Endothelial cell of hepatic sinusoid (primary cell): ENCODE results near the gene CRAMP1.

Experiments used
- in situ Hi-C: cut with HindIII; loops from 2 replicates; pipeline ENCODE4 v1.10.0; 2017; ENCODE audit warnings: low sequenced_read_pairs

CRAMP1 gene

GRCh38 chr16:1655909-1656807, 44.0 kb downstream of the CRAMP1 start:
- in situ Hi-C loops, result no loop called here

DNA sequence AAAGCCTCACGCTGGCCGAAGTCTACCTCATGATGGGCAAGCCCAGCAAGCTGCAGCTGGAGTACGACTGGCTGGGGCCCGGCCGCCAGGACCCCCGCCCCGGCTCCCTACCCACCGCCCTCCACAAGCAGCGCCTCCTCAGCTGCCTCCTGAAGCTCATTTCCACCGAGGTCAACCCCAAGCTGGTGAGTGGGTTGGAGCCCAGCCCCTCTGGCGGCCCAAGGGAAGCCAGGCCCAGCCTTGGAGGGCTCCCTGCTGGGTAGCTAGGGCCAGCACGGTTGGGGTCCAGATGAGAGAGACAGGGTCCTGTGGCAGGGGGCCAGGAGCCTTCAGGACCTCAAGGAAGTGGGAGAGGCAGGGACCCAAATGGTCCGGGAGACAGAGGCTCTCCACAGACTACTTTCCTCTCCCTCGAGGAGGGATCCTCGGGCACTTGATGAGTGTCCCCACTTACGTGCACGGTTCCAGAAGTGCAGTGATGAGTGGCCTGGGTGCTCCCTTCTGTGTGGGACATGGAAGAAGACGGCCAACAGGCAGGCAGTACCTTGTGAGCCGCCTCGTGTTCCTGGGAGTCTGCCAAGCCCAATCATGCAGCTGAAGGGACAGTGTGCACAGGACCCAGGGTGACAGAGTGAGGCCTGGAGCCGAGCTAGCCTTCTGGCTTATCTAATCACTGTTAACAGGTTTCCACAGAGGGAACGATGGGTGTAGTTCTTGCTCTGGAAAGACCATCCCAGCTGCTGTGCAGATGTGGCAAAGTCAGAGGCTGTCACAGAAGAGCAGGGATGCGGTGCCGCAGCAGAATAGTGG, 44.9 kb downstream of the CRAMP1 start:
- in situ Hi-C loops, result no loop called here

DNA sequence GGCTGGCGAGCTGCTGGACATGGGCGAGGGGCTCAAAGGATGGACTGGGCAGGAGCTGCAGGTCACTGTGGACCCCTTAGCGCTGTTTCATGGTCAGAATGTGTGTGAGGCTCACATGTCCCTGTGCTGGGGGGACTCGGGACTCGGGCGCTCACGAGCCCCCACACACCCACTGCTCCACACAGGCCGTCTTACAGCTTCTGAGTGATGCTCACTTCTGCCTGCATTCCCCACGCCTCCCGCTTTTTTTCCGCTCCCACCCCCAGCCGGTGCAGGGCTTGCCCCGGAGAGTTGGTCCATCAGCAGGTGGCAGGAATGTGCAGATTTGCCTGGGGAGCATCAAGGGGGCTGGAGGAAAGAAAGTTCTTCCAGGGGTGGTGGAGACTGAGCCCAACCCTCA, 45.7 kb downstream of the CRAMP1 start:
- in situ Hi-C loops, result no loop called here

DNA sequence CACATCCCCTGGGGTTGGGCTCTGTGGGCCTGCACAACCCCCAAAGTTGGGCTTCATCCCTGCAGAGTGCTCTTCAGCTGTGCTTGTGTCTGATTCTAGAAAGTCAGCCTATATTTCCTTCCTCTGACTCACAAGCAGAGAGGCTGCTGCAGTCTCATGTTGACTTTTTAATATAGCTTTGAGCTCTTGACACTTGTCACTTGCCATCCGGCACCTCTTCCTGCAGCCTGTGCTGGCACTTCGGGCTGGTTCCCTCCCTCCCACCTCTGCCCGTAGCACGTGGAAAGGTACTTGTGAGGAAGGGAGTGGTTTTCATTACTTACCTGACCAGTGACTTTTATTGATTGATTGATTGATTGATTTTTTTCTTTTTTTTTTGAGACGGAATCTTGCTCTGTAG, 46.9 kb downstream of the CRAMP1 start:
- in situ Hi-C loops, result no loop called here

- in situ Hi-C loops, result no loop called here
These were observed 49.7 kb downstream of the CRAMP1 start for GRCh38 chr16:1661826-1662225.

- in situ Hi-C loops, result no loop called here
These were observed 50.4 kb downstream of the CRAMP1 start for GRCh38 chr16:1662543-1662942.

DNA sequence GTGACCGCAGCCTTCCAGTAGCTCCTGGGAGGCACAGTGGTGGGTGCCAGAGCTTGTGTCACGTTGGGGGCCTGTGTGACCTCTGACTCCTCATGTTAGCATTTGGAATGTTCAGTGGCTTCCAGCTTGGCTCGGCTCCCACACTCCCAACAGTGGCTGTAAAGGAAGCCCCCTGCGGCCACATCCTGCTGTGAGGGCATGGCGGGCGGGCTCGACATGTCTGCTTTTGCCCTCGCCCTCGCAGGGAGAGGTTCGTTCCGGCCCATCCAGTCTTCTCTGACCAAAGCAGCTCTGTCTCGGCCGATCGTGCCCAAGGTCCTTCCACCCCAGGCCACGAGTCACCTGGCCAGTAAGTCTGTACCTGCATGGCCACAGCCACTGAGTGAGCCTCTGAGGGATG, 53.7 kb downstream of the CRAMP1 start:
- in situ Hi-C loops, result no loop called here

- in situ Hi-C loops, result no loop called here
These were observed 54.2 kb downstream of the CRAMP1 start for GRCh38 chr16:1666316-1666715.

DNA sequence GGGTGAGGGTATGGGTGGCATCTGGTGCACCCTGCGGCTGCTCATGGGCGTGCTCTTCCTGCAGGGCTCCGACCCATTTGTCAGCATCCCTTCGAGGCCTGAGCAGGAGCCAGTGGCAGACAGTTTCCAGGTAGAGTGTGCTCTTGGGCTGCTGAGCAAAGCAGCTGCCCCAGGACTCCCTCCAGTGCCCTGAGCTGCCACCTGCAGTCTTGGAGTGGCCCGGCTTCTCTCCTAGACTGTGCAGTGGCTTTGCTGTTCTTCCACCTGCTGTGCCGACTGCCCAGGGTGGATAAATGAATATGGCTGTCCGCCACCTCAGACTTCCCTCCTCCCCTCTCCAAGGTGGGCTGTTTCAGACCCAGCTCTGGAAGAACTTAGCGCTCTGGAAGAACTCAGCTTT, 55.1 kb downstream of the CRAMP1 start:
- in situ Hi-C loops, result no loop called here

GRCh38 chr16:1667916-1668315, 55.8 kb downstream of the CRAMP1 start:
- in situ Hi-C loops, result no loop called here

- in situ Hi-C loops, result no loop called here
These were observed 56.6 kb downstream of the CRAMP1 start for GRCh38 chr16:1668612-1669319.

GRCh38 chr16:1669698-1670097, 57.5 kb downstream of the CRAMP1 start:
- in situ Hi-C loops, result no loop called here

DNA sequence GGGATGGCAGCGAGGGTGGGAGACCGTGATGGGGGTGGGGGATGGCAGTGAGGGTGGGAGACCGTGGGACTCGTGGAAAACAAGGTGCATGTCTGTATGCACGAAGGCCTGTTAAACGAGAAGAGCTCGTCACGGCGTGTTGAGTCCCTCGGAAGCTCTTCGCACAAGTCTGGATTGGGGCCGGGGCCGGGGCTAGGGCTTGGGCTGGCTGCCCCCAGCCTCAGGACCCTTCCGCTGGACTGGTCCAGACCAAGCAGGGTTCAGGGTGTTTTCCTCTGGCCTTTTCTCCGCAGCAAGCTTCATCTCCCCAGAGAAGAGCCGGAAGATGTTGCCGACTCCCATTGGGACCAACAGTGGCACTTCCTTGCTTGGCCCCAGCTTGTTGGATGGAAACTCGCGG, 58.2 kb downstream of the CRAMP1 start:
- in situ Hi-C loops, result no loop called here

- in situ Hi-C loops, result no loop called here
These were observed 58.7 kb downstream of the CRAMP1 start for GRCh38 chr16:1670866-1671265.

GRCh38 chr16:1673424-1674151, 61.4 kb downstream of the CRAMP1 start:
- in situ Hi-C loops, result no loop called here

GRCh38 chr16:1674306-1674705, 62.1 kb downstream of the CRAMP1 start:
- in situ Hi-C loops, result no loop called here

- in situ Hi-C loops, result no loop called here
These were observed 62.8 kb downstream of the CRAMP1 start for GRCh38 chr16:1674751-1675664.

DNA sequence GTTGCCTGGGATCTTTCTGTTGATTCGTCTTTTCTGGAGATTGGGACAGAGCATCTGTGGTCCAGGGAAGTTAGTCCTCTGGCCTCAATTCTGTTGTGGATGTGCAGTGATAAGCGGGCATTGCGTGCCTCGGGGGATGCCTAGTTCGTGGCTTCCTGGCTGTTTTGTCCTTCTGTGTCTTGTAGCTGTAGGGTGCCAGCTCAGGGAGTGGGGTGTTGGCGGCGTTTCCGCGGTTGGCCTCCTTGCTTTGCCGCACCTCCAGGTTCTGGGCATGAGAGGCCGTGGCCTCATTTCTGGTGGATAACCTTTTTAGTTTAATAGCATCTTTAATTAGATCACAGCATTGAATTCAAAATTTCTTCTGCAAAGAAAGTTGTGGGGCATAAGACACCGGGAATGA, 64.5 kb downstream of the CRAMP1 start:
- in situ Hi-C loops, result no loop called here

DNA sequence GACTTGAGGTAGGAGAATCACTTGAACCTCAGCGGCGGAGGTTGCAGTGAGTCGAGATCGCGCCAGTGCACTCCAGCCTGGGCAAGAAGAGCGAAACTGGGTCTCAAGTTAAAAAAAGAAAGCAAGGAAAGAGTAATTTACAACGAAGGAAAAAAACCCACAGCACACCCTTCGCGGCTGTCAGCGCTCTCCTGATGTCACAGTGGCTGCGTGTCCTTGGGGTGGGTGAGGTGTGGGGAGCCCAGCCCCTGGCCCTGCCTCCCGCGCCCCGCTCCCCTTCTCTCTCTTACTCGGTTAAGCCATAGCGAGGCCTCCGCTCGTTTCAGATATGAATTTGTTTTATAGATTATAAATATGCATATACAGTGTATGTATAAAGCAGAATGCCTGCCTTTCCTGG, 65.2 kb downstream of the CRAMP1 start:
- in situ Hi-C loops, result no loop called here
